Uterus (tissue), 4 donors: ENCODE results near the gene PSMD13. TPM values are rescaled to one million over a fixed set of nuclear protein-coding genes. Genes with fewer than 3 reads are reported as not detected.

Source experiments
- DNase-seq, 2 donors: peaks; one replicate each; pipeline ENCODE4 v3.0.0-alpha.2; 2019 to 2020
- H3K27ac ChIP-seq, 2 donors: fragments of 200-600 bp; sonication (generic); 1 replicate in 1 of 2; 2 replicates in 1 of 2; pipeline ENCODE4 v1.5.1; 2016 to 2018
- H3K27me3 ChIP-seq, 2 donors: fragments of 200-600 bp; sonication (generic); one replicate each; pipeline ENCODE4 v1.5.1; 2018 to 2019; ENCODE audit warnings: control low read depth in 1 of 2
- H3K36me3 ChIP-seq, 2 donors: fragments of 200-600 bp; sonication (generic); one replicate each; pipeline ENCODE4 v1.5.1; 2019; ENCODE audit warnings: control low read depth in 1 of 2
- H3K4me1 ChIP-seq, 2 donors: fragments of 200-600 bp; sonication (generic); one replicate each; pipeline ENCODE4 v1.5.1; 2018 to 2019; ENCODE audit warnings: control low read depth in 1 of 2
- H3K4me3 ChIP-seq, 2 donors: fragments of 200-600 bp; sonication (generic); 1 replicate in 1 of 2; 2 replicates in 1 of 2; pipeline ENCODE4 v1.5.1; 2018 to 2019; ENCODE audit warnings: mild to moderate bottlenecking in 1 of 2
- H3K9me3 ChIP-seq, 2 donors: fragments of 200-600 bp; sonication (generic); one replicate each; pipeline ENCODE4 v1.5.1; 2019; ENCODE audit warnings: control low read depth in 1 of 2
- CTCF ChIP-seq, 4 experiments: fragments of 200-600 bp in 2 of 4; fragments of 450-650 bp in 2 of 4; sonication (generic) in 2 of 4; IDR thresholded peaks; one replicate each; pipeline ENCODE4 v1.5.1; 2016 to 2019; ENCODE audit warnings: antibody characterized with exemption in 4 of 4, mild to moderate bottlenecking in 2 of 4, moderate library complexity in 1 of 4
- POLR2A ChIP-seq, 2 donors: fragments of 450-650 bp; IDR thresholded peaks; one replicate each; pipeline ENCODE4 v1.6.1; 2016; ENCODE audit warnings: antibody characterized with exemption in 2 of 2, mild to moderate bottlenecking in 1 of 2, moderate library complexity in 1 of 2
- intact Hi-C: fragments of 100-400 bp; cut with DNase I; formaldehyde crosslinking; loops from one replicate; pipeline ENCODE4 v1.15.1; 2023; ENCODE audit warnings: low total_unique reads
- total RNA-seq, 4 donors: library from RNA; depleted of rRNA in 3 of 4; stranded (reverse); fragments of >200 nt in 3 of 4; gene quantifications; one replicate each; pipeline versions ENCODE4 v1.1.0 to v1.2.4, GENCODE V29; 2014 to 2023
- donor health status: DM: yes; HTN: yes; CAD: no.

The PSMD13 gene
- total RNA-seq, 4 donors from 2014 or later = 17.9 to 94.3 (median 78.2) TPM

DNA sequence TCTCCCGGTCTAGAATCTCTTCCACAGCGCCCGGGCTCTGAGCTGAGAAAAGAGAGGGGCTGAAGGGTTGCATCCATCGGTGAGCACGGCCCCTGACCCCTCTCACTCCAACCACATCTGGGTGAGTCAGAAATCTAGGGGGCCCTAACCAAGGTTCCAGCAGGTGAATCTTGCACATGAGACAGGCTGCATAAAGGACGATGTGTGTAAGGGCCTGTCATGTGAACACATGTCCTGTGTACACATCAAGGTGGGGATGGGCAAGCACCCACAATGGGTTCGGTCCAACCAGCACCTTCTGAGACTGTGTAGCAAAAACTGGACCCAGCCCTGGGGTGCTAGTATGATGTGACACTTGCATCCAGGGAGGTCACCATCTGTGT lies 30.8 kb upstream of the PSMD13 start:
- Histone ChIP-seq H3K9me3 (no peaks in the 10 kb centered on the region), H3K4me1 (peaks cover 13 to 26% of the 10 kb centered on the region in 2 donors), H3K36me3 (no peaks in the 10 kb centered on the region), H3K4me3 (peak overlapping the region; percentile 91 to 92), H3K27ac (peak overlapping the region; percentile 89 to 94), H3K27me3 (no peaks in the 10 kb centered on the region)
- intact Hi-C loops = loop anchor here (10.0 kb wide), 1 partner anchor 169 kb away; no protein-coding TSS in a partner anchor
- TF ChIP-seq CTCF (IDR thresholded peaks at IDR 0.05) = no peak
- no peak for TF ChIP-seq POLR2A (IDR thresholded peaks at IDR 0.05)
- peak in 1 of 2 donors; percentile 19 for DNase-seq

- intact Hi-C loops = loop anchor here (10.0 kb wide), 1 partner anchor 168 kb away; no protein-coding TSS in a partner anchor
- H3K4me1 ChIP-seq = peaks cover 13 to 28% of the 10 kb centered on the region in 2 donors
- H3K27me3 ChIP-seq = no peaks in the 10 kb centered on the region
- TF ChIP-seq POLR2A (IDR thresholded peaks at IDR 0.05) (no peak), CTCF (IDR thresholded peaks at IDR 0.05) (no peak)
- peak overlapping the region; percentile 91 to 92 for H3K4me3 ChIP-seq
- no peaks in the 10 kb centered on the region for H3K9me3 ChIP-seq
- DNase-seq = peak in 1 of 2 donors; percentile 42
- peak overlapping the region; percentile 89 to 94 for H3K27ac ChIP-seq
- no peaks in the 10 kb centered on the region for H3K36me3 ChIP-seq
Observed at GRCh38 chr11:206526-207207, 30.1 kb upstream of the PSMD13 start.

GRCh38 chr11:207208-207862 lies 29.4 kb upstream of the PSMD13 start, which contains the start of the genes BET1L and RIC8A:
Gene BET1L, minus strand, starts transcription at chr11:207399. Its CDS starts 78 bp downstream, at chr11:207321.
Gene RIC8A, plus strand, starts transcription at chr11:207708. Its CDS starts 1,147 bp downstream, at chr11:208855.
- H3K4me3 ChIP-seq = peak within 1 kb of the TSS; percentile 91 to 92
- no peaks in the 10 kb centered on the region for H3K27me3 ChIP-seq
- H3K27ac ChIP-seq = peak within 1 kb of the TSS; percentile 89 to 94
- no peaks in the 10 kb centered on the region for H3K9me3 ChIP-seq
- H3K4me1 ChIP-seq = peaks cover 13 to 28% of the 10 kb centered on the region in 2 donors
- H3K36me3 ChIP-seq = no peaks in the 10 kb centered on the region
- TF ChIP-seq CTCF (IDR thresholded peaks at IDR 0.05) (peak in 1 of 4 experiments; percentile 28), POLR2A (IDR thresholded peaks at IDR 0.05) (peak; percentile 90 to 93)
- intact Hi-C loops = loop anchor here (10.0 kb wide), 1 partner anchor 167 kb away; no protein-coding TSS in a partner anchor
- DNase-seq = peak; percentile 96 to 98

GRCh38 chr11:207863-208180 lies 29.0 kb upstream of the PSMD13 start:
- Histone ChIP-seq H3K4me1 (peaks cover 13 to 28% of the 10 kb centered on the region in 2 donors), H3K27ac (peak overlapping the region; percentile 89 to 94), H3K4me3 (peak overlapping the region; percentile 91 to 92), H3K27me3 (no peaks in the 10 kb centered on the region), H3K36me3 (no peaks in the 10 kb centered on the region), H3K9me3 (no peaks in the 10 kb centered on the region)
- no peak for DNase-seq
- intact Hi-C loops = loop anchor here (10.0 kb wide), 1 partner anchor 167 kb away; no protein-coding TSS in a partner anchor
- TF ChIP-seq CTCF (IDR thresholded peaks at IDR 0.05) (no peak), POLR2A (IDR thresholded peaks at IDR 0.05) (no peak)
